GM21723 (cell line): Measurements from ENCODE around the gene POPDC2.
A peak's percentile ranks its signal among the peaks of the same experiment; 100 is the strongest.

ENCODE experiments used
- ATAC-seq: cut with Tn5 transposase; IDR thresholded peaks from one replicate; pipeline ENCODE4 v1.9.1; 2021; ENCODE audit warnings: mild to moderate bottlenecking, moderate library complexity; ENCODE audit not compliant: unreplicated experiment

POPDC2 gene

GRCh38 chr3:119672776-119673175, 12.4 kb upstream of the POPDC2 start:
- no peak for ATAC-seq

- no peak for ATAC-seq
These were observed 9.6 kb upstream of the POPDC2 start for GRCh38 chr3:119669906-119670570.

- ATAC-seq: no peak
These were observed 5.7 kb upstream of the POPDC2 start for GRCh38 chr3:119665954-119666559.

GRCh38 chr3:119664850-119665379, 4.5 kb upstream of the POPDC2 start:
- no peak for ATAC-seq

DNA sequence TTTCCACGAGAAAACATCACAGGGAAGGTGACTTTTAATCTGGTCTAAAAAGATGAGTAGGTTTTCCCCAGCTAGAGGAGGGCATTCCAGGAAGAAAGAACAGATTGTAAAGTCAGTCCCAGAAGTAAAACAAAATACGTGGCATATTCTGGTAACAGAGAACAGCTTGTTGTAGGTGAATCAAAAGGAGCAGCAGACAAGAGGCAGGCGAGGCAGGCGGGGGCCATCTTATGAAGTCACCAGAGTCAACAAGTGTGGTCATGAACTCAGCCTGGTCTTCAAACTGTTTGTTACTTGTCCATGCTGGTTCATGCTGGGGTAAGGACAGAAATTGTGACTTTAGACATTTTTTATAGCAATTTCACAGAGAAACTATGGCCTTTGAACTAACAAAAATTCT, 4.0 kb upstream of the POPDC2 start:
- no peak for ATAC-seq

DNA sequence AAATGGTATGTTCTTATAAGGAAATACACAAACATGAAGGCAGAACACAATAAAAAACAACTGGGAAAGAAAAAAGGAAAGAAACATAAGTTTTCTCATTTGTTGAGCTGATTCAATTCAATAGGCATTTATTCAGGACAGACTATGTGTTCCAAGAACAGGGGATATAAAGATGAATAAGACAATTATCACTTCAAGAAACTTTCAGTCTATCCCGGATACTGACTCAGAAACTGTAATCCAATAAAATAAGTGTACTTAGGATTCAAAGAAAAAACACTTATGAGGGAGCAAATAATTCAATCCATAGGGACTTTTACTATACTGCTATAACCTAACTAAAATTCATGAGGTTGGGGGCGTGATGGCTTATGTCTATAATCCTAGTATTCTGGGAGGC, 3.5 kb upstream of the POPDC2 start:
- ATAC-seq: no peak

- ATAC-seq: no peak
These were observed 2.4 kb upstream of the POPDC2 start for GRCh38 chr3:119662604-119663373.

- no peak for ATAC-seq
These were observed 640 bp downstream of the POPDC2 start for GRCh38 chr3:119659606-119660291.

DNA sequence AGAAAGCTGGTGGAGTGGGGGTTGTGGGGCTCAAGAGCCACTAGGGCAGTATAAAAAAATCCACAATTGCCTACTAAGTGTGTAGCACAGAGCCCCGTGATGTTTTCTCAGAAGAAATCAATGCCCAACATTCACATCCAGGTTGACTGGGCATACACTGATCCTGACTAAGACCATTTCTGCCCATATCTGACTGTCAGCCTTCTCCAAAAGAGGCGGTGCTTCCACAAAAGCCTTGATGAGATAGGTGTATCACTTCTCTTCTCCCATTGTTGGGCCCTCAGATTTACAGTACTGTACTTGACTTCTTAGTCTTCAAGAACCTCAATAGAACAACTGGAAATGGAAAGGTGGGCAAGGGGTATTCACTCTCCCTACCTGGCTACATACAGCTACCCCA, 1.4 kb downstream of the POPDC2 start:
- no peak for ATAC-seq

- peak; percentile 65 for ATAC-seq
These were observed 2.3 kb downstream of the POPDC2 start for GRCh38 chr3:119657887-119658702.

DNA sequence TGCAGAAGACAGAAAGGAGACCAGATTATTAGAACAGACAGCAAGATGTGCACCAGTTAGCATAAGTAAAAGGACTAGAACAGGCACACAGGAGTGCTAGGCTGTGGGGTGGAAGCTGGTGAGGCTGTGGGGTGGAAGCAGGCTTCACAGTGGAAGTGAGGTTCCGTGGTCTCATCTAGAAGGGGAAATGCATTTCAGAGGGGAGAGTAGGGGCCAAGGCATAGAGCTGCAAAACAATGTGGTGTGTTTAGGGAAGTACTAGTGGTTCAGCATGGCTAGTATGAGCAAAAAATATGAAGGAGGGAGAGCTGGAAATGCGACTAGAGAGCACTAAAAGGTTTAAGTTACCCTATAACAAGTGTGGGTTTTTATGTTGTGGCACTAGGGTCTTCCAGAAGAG, 6.5 kb downstream of the POPDC2 start:
- ATAC-seq: no peak

DNA sequence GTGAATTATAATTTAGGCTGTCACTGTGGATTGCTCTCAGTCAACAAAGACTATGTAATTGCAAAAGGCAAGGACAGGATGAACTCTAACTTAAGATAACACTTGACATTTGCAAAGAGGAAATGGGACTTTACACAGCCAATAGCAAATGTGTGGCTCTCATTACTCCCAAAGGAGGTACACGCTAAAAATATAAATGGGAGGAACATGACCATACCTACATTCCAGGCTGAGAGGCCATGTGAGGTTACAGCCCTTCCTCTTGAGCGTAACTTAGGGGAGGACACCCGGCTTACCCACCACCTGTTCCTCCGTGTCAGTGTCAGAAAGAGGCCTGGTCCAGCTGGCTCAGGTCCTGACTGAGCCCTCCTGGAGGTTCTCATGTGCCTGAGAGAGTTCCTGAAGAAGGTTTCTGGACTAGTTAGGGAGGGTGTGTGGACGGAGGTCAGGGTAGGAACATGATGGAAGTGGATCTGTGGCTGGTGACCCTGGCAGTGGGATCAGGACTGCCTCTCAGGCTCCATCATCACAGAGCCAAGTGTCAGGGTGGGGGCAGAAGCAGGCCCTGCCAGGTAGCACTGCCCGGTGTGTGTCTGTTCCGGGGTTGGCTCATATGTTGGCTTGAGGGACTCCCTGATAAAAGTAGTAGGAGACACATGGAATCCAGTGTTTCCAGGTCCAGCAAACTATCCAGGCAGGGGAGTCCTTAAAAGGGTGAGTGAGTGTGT, 7.9 kb downstream of the POPDC2 start:
- no peak for ATAC-seq

GRCh38 chr3:119649761-119650160, 10.6 kb downstream of the POPDC2 start:
- ATAC-seq: no peak

DNA sequence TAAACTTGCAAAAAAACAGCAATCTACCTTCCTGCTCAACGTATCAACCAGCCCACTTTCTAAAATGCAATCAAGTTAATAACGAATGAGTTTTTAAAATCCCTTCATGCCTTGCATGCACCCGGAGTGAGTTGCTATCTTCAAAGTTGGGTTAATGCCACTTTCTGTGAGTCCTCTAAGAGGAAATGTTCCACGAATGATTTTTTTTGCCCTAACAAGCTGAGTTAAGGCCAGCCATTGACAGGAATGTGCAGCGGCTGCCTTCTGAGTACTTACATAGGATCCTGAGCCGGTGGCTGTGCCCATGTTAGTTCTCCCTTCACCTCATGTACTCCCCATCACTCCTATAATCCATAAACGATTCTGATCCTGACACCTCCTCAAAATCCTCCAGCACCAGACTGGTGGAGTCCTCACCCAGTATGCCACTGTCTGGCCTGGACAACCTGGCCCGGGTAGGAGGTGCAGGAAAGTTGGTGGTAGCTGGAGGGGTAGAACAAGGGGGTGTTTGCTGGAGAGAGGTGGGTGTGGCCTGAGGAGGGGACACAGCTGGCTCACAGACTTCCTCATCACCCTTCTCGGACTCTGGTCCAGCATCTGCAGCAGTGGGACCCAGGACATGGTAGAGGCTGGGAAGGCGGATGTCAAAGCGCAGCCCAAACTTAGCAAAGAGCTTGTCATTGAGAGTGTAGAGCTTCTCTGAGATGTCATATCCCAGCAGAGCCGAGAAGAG, 12.4 kb downstream of the POPDC2 start:
- no peak for ATAC-seq

GRCh38 chr3:119647171-119647570, 13.2 kb downstream of the POPDC2 start:
- no peak for ATAC-seq

- no peak for ATAC-seq
These were observed 14.6 kb downstream of the POPDC2 start for GRCh38 chr3:119645813-119646212.

DNA sequence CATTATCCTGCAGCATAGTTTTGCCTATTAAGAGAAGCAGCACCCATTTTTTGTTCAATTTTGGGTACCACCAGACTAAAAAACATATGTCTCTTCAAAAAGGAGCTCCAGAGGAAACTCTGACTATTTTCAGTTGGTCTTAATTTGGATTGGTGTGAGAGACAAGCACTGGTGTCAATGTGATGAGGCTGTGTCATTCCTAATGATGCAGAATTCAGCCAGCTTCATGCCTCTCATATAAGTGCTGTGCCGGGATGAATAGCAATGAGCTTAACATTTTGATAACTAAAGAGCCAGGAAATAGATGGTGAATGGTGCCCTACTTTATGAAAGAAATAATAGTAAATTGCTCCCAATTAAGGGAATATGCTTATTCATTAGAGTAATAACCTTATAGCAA, 15.9 kb downstream of the POPDC2 start:
- no peak for ATAC-seq

GRCh38 chr3:119643528-119643927, 16.9 kb downstream of the POPDC2 start:
- ATAC-seq: no peak
